Astrocyte (in vitro differentiated cells and primary cell): ENCODE data around the gene PTGER2.

Source experiments
- CTCF ChIP-seq: IDR thresholded peaks from 2 replicates; pipeline ENCODE4 v1.5.1; 2011; ENCODE audit warnings: low read depth, mild to moderate bottlenecking, inconsistent platforms, low read length, moderate library complexity; ENCODE audit not compliant: insufficient read depth
- EZH2 ChIP-seq: IDR thresholded peaks from 2 replicates; pipeline ENCODE4 v1.6.1; 2012; ENCODE audit warnings: mild to moderate bottlenecking, low read length, inconsistent platforms; ENCODE audit not compliant: insufficient read depth

- TF ChIP-seq CTCF (no peak), EZH2 (no peak)
Observed at GRCh38 chr14:52348776-52349175, 34.7 kb downstream of the PTGER2 start.
